CD1c-positive myeloid dendritic cell (primary cell): ENCODE data around the gene PODXL2.

ENCODE experiments used
- DNase-seq: peaks from one replicate; pipeline ENCODE4 v3.0.0-alpha.2; 2016; ENCODE audit errors: extremely low spot score

Gene PODXL2

DNA sequence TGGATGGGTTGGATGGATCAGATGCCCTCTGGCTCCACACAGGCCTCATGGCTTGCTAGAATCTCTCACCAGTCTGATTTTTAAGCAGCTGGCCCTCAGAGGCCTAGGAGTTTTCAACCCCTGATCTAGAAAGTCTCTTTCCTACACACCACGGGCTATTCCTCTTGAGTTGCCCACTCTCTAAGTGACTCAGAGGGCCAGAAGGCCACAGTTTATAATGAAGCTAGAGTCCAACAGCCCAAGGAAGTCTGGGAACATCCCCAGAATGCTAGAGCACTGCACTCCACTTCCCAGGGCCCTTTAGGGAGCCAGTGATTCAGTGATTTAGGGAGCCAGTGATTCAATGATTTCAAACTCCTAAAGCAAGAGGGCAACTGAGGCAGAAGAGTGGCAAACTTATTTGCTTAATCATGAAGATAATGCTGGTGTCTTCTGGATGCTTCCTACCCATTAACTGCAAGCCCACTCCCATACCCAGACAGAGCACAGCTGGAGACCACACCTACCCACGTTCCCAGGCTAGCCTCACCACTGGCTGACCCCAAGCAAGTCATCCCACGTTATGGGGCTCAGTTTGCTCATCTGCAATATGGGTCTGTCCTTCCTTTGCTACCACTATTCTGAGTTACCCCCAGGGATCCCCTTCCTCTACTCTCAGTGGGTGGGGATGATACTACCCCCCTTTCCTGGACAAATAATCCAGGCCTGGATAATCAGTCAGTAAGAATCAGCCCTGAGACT lies 80.5 kb downstream of the PODXL2 start:
- DNase-seq: no peak

GRCh38 chr3:127710155-127710941 lies 81.4 kb downstream of the PODXL2 start:
- no peak for DNase-seq

- DNase-seq: no peak
Observed at GRCh38 chr3:127711021-127711695, 82.2 kb downstream of the PODXL2 start.

- no peak for DNase-seq
Observed at GRCh38 chr3:127711896-127712295, 82.9 kb downstream of the PODXL2 start.

DNA sequence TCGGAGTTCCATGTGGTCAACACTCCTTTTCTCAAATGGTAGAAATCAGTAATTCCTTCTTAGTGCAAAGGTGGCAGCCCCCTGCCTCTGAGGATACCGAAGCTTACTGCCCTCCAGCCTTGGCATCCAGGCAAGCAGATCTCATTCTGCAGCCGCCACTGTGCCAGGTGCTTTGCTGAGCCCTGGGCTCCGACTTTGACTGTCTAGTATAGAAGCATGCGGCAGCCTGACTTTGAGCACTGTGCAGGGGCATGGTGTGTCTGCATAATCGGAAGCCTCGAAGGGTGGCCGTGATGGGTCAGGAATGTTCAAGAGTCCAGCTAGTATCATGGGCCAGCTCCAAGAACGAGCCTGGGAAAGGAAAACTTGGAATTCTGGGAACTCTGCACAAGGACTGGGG lies 83.5 kb downstream of the PODXL2 start:
- DNase-seq: no peak

DNA sequence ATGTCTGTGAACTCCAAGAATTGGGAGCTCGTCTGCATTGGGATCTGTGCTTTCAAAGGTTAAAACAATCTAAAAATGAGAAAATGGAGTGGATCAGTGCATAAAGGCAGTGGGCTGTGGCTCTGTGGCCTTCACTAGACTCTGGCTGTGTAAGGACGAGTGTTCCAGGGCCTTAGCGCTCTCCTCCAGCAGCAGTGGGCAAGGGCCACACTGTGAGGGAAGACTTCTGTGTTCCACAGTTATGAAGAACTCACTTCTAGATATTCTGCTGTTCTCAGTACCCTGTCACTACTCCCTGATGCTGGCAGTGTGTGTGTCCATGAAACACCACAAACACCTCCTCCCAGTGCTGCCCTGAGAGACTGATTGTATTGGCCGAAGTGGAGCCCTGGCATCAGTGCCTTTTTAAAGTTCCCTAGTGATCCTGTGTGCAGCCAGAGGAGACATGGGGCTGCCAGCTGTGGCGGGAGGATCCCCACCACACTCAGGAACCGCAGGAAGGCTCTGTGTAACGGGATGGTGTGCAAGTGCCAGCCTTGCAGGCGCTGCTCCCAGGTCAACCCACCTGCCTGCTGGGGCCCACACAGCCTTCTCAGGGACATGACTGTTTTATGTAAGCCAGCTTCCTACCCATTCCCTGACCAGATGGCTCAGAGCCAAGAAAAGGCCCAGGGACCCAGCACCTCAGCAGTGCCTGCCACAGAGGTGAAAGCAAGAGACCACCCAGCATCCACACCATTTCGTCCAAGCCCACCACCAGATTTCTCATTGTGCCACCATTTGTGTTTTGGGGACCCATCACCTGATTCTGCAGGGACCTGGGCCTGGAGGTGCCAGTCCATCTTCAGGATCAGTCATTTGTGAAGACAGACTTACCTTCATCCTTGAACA lies 84.1 kb downstream of the PODXL2 start:
- no peak for DNase-seq

- DNase-seq: no peak
Observed at GRCh38 chr3:127714125-127714571, 85.2 kb downstream of the PODXL2 start.

GRCh38 chr3:127714866-127715265 lies 85.9 kb downstream of the PODXL2 start:
- no peak for DNase-seq

GRCh38 chr3:127715532-127715931 lies 86.5 kb downstream of the PODXL2 start:
- DNase-seq: peak; percentile 24

- no peak for DNase-seq
Observed at GRCh38 chr3:127716384-127716783, 87.4 kb downstream of the PODXL2 start.

GRCh38 chr3:127717357-127718244 lies 88.6 kb downstream of the PODXL2 start:
- no peak for DNase-seq

GRCh38 chr3:127718245-127718915 lies 89.4 kb downstream of the PODXL2 start:
- no peak for DNase-seq

DNA sequence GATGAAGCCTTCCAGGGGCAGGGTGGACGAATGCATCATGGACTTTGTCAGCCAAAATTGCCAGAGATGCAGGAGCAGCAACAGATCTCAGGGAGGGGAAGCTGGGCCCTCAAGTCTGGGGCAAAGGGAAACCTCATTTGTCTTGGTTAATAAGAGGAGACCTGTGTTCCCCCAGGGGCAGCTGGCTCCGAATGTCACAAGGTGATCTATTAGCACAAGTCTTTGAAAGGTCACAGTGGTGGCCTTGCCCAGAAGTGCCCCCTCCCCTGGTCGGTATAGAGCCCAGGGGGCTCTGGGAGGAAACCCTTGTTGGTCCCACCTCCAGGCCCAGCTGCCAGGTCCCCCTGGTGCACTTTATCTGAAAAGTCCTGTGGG lies 89.9 kb downstream of the PODXL2 start:
- DNase-seq: no peak

GRCh38 chr3:127719369-127719768 lies 90.4 kb downstream of the PODXL2 start:
- DNase-seq: no peak

GRCh38 chr3:127720161-127720823 lies 91.3 kb downstream of the PODXL2 start:
- DNase-seq: no peak

- DNase-seq: no peak
Observed at GRCh38 chr3:127720985-127721935, 92.3 kb downstream of the PODXL2 start.

DNA sequence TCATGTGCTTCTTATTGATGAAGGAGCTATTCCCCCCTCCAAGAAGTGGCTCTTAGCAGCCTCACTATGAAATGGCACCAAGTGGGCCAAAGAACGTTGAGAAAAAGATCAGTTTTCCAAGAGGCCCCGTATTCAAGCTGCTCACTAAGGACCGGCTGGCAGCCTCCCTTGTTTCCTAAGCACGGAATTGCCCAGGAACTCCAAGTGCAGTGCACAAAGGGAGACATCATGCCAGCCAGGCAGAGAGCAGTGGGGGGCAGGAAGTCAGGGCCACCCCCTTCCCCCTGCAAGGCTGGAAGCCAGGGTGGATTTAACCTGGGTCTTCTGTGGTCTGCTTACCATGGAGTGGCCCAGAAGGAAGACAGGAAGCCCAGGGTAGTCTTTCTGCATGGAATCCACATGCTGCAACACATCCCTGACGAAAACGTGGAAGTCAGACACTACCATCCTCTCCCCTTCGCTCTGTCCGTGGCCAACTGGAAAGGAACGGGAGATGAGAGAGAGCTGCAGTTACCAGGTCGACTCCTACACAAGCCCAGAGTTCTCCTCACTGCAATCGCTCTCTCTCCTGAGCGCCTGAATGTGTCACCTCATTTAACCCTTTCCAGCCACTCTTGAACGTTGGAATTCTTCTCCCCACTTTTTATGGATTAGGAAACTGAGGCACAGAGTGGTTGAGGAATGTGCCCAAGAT lies 93.3 kb downstream of the PODXL2 start:
- DNase-seq: no peak
